ENCODE measurements around the gene SLC4A5. TPM values are rescaled to one million over a fixed set of nuclear protein-coding genes. Genes with fewer than 3 reads are reported as not detected.

Gene SLC4A5
- total RNA-seq, 2 donors from 2014 or later: 6.2 to 65.9 TPM

DNA sequence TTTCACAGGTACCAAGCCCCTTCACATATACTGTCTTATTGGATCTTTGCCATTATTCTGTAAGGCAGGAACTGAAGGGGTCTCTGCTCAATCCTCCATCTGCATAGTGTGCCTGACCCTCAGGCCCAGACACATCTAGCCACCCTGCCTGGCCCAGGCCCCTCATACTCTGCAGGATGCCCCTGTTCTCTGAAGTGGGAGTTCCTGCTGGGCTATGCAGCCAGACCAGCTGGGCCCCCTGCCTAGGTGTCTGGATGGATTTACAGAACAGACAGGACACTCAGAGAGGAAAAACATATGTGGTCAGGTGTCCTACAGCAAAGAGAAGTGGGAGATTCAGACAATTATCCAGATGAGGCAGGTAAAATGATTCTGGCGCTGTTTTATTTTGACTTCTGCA, 42.0 kb downstream of the SLC4A5 start:
- Histone ChIP-seq H3K27me3 (replicated peaks; ENCODE audit: insufficient read depth) (no peaks in the 10 kb centered on the region), H3K9me3 (no peaks in the 10 kb centered on the region), H3K4me1 (replicated peaks) (no peaks in the 10 kb centered on the region), H3K27ac (no peak overlapping the region), H3K4me3 (no peak overlapping the region), H3K36me3 (no peaks in the 10 kb centered on the region)
- no peak for DNase-seq (ENCODE audit: low spot score)
- intact Hi-C loops (cut with DNase I): no loop called here
- TF ChIP-seq POLR2AphosphoS5 (IDR thresholded peaks at IDR 0.05) (no peak), POLR2A (IDR thresholded peaks at IDR 0.05) (no peak)
- TF ChIP-seq, protein P1, sequence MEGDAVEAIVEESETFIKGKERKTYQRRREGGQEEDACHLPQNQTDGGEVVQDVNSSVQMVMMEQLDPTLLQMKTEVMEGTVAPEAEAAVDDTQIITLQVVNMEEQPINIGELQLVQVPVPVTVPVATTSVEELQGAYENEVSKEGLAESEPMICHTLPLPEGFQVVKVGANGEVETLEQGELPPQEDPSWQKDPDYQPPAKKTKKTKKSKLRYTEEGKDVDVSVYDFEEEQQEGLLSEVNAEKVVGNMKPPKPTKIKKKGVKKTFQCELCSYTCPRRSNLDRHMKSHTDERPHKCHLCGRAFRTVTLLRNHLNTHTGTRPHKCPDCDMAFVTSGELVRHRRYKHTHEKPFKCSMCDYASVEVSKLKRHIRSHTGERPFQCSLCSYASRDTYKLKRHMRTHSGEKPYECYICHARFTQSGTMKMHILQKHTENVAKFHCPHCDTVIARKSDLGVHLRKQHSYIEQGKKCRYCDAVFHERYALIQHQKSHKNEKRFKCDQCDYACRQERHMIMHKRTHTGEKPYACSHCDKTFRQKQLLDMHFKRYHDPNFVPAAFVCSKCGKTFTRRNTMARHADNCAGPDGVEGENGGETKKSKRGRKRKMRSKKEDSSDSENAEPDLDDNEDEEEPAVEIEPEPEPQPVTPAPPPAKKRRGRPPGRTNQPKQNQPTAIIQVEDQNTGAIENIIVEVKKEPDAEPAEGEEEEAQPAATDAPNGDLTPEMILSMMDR (IDR thresholded peaks at IDR 0.05): no peak
- 96% methylated on average over 1 of the region's 1 CpG for WGBS

DNA sequence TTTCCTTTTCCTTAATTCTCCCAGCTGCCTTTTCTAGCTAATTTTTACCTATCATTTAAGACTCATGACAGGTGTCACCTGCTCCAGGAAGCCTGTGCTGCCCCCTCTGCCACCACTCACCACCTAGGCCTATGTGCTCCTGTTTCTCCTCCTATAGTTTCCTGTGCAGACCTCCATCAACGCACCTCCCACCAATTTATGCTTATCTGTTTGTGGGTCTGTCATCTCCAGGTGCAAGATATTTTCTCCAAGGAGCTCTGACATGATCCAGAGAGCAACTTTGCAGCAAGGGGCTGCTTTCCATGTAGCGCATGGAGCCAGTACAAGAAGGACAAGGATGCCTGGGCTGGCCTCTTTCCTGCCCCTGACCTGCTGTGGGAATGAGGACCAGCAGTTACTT, 42.7 kb downstream of the SLC4A5 start:
- DNase-seq (ENCODE audit: low spot score): no peak
- no peaks in the 10 kb centered on the region for H3K9me3 ChIP-seq
- no peak overlapping the region for H3K4me3 ChIP-seq
- TF ChIP-seq POLR2AphosphoS5 (IDR thresholded peaks at IDR 0.05) (no peak), POLR2A (IDR thresholded peaks at IDR 0.05) (no peak)
- TF ChIP-seq, protein P1 (IDR thresholded peaks at IDR 0.05): no peak
- no peak overlapping the region for H3K27ac ChIP-seq
- H3K27me3 ChIP-seq (replicated peaks; ENCODE audit: insufficient read depth): no peaks in the 10 kb centered on the region
- H3K36me3 ChIP-seq: no peaks in the 10 kb centered on the region
- WGBS: 85% methylated on average over 2 of the region's 2 CpGs
- H3K4me1 ChIP-seq (replicated peaks): no peaks in the 10 kb centered on the region
- intact Hi-C loops (cut with DNase I): no loop called here

DNA sequence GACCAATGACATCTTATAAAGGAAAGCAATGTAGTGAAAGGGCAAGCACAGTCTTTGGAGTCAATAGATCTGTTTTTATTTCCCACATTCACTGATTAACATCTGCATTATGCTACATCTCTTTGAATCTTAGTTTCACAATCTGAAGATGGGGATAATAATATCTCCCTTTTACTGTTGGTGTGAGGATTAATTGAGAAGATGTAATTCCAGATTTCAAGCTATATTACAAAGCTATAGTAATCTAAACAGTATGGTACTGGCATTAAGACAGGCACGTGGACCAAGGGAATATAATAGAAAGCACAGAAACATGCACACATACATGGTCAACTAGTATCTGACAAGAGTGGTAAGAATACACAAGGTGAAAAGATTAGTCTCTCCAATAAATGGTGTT, 45.3 kb downstream of the SLC4A5 start:
- Histone ChIP-seq H3K4me1 (replicated peaks) (no peaks in the 10 kb centered on the region), H3K9me3 (no peaks in the 10 kb centered on the region), H3K27me3 (replicated peaks; ENCODE audit: insufficient read depth) (no peaks in the 10 kb centered on the region), H3K4me3 (no peak overlapping the region), H3K36me3 (no peaks in the 10 kb centered on the region), H3K27ac (no peak overlapping the region)
- DNase-seq (ENCODE audit: low spot score): no peak
- intact Hi-C loops (cut with DNase I): no loop called here
- WGBS: 93% methylated on average over 1 of the region's 1 CpG
- TF ChIP-seq POLR2AphosphoS5 (IDR thresholded peaks at IDR 0.05): no peak
- TF ChIP-seq, protein P1 (IDR thresholded peaks at IDR 0.05): no peak

- TF ChIP-seq POLR2AphosphoS5 (IDR thresholded peaks at IDR 0.05) (no peak), POLR2A (IDR thresholded peaks at IDR 0.05) (no peak)
- TF ChIP-seq, protein P1 (IDR thresholded peaks at IDR 0.05): no peak
- H3K27ac ChIP-seq: no peak overlapping the region
- no peak overlapping the region for H3K4me3 ChIP-seq
- intact Hi-C loops (cut with DNase I): no loop called here
- no peaks in the 10 kb centered on the region for H3K4me1 ChIP-seq (replicated peaks)
- no peaks in the 10 kb centered on the region for H3K27me3 ChIP-seq (replicated peaks; ENCODE audit: insufficient read depth)
- no peak for DNase-seq (ENCODE audit: low spot score)
- no peaks in the 10 kb centered on the region for H3K36me3 ChIP-seq
- H3K9me3 ChIP-seq: no peaks in the 10 kb centered on the region
Observed at GRCh38 chr2:74297391-74297790, 45.8 kb downstream of the SLC4A5 start.

- Histone ChIP-seq H3K4me1 (replicated peaks) (no peaks in the 10 kb centered on the region), H3K36me3 (no peaks in the 10 kb centered on the region), H3K27me3 (replicated peaks; ENCODE audit: insufficient read depth) (no peaks in the 10 kb centered on the region), H3K4me3 (no peak overlapping the region), H3K27ac (no peak overlapping the region), H3K9me3 (no peaks in the 10 kb centered on the region)
- DNase-seq (ENCODE audit: low spot score): no peak
- WGBS: 52% methylated on average over 6 of the region's 6 CpGs
- TF ChIP-seq, protein P1 (IDR thresholded peaks at IDR 0.05): no peak
- no peak for TF ChIP-seq POLR2A (IDR thresholded peaks at IDR 0.05)
- no peak for TF ChIP-seq POLR2AphosphoS5 (IDR thresholded peaks at IDR 0.05)
- intact Hi-C loops (cut with DNase I): no loop called here
Observed at GRCh38 chr2:74293191-74293991, 49.8 kb downstream of the SLC4A5 start.

All from prostate gland (tissue), 2 donors.